NCI-H524 (cell line): ENCODE measurements around the gene MADCAM1.

Experiments used
- DNase-seq, 2 experiments: peaks; one replicate each; lab custom pipeline; 2025; lab: John Stamatoyannopoulos, UW

MADCAM1 gene

DNA sequence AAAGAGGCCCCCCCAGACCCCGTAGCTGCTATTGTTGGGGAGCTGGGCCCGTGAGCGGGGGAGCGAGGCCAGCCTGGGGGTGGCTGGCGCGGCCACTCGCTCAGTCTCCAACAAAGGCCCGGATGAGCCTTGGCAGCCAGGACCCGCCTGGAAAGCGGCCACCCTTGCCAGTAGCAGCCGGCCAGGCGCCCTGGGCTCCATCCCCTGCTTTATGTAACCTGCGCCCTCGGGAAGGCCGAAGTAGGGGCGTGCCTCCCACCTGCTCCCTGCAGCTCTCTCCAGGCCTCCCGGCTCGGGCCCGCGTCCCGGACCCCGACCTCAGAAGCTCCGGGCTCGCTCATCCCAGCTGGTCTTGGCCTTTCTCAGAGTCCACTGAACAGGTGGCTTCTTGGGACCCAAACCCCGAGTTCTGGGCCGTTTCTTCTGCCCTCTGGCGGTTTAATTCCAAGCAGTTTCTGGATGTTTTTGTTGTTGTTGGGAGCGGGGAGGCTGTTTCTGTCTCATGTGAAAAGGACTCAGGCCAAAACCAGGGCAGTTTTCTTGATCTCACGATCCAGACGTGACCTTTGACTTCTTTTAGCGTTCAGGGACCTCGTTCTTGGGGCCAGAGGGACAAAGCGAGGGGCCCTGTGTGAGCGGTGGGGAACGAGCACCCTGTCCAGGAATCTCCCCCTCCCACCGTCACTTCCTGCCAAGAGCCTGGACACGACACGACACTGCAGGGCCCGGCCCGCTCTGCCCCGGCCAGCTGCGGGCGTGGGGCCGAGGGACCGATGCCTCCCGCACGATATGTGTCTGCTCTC lies 36.5 kb downstream of the MADCAM1 start:
- DNase-seq = peak; percentile 64 to 74

GRCh38 chr19:533364-534058 lies 37.2 kb downstream of the MADCAM1 start:
- peak in 1 of 2 experiments; percentile 44 for DNase-seq

DNA sequence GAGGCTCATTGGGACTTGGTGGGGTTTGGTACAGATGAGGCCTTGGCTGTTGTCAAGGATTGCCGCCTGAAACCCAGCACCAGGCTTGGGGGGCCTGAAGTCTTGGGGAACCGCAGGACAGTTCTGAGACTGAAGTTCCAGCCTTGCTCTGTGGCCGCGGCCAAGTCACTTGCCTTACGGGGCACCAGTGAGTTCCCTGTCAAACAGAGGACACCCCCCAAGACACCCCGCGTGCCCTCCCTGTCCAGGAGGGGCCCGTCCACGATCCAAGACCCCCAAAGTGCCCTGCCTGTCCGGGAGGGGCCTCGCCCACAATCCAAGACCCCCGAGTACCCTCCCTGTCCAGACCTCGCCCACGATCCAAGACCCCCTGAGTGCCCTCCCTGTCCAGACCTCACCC lies 37.8 kb downstream of the MADCAM1 start:
- DNase-seq = no peak

GRCh38 chr19:535017-535835 lies 38.9 kb downstream of the MADCAM1 start:
- no peak for DNase-seq

- DNase-seq = no peak
Observed at GRCh38 chr19:536031-536880, 40.0 kb downstream of the MADCAM1 start.

GRCh38 chr19:536881-537404 lies 40.7 kb downstream of the MADCAM1 start:
- no peak for DNase-seq

DNA sequence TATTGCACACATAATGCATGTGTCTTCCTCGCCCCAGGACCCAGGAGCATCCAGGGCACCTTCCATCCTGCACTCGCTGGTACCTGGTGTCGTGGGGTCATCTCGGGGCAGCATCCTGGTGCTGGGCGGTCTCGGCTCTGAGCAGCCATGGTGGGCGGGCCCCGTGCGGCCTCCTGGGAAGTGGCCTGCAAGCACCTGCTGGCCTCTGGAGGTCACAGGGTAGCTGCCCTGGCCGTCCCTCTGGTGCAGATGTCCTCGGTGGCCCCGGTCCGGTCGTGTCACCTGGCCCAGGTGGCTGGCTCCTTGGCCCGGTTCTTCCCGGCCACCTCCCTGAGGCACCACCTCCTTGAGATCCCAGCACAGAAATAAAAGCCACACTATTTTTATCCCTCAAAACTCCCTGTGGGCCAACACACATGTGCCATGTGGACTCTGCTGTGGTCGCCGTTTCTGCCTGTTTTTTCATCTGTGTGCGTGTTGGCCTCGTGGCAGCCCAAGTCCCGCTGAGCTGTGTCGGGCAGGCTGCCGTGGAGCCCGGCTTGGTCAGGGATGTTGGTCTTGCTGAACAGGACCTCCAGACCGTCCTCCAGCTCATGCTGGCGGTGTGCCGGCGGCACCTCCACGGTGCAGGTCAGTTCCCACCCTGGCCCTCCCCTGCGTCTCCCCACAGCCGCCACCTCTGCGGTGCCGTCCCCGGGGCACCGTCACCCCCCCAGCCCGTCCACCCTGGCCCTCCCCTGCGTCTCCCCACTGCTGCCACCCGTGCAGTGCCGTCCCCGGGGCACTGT lies 42.5 kb downstream of the MADCAM1 start:
- DNase-seq = no peak

DNA sequence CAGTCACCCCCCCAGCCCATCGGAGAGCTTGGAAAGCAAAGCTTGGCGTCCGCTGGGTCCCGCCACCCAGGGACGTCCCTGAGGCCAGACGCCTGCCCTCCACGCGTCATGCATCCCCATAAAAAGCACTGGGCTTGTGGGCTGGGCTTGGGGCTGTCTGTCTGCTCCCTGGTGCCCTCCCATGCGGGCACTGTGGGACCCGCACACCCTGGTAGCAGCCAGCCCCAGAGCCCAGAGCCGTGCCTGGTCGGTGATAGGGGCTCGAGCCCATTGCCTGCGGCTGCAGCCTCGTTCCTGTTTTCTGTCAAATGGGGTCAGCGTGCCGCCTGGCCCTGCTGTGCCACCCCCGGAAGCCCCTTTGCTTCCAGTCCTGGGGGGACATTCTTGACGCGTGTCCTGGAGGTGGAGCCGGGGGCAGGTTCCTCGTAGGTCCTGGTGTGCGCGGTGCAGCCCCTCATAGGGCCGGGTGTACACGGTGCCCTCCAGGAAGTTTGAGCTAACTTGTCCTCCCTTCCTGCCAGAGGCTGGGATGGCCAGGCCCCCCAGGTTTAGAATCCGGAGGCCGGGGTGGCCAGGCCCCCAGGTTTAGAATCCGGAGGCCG lies 43.2 kb downstream of the MADCAM1 start:
- DNase-seq = no peak

DNA sequence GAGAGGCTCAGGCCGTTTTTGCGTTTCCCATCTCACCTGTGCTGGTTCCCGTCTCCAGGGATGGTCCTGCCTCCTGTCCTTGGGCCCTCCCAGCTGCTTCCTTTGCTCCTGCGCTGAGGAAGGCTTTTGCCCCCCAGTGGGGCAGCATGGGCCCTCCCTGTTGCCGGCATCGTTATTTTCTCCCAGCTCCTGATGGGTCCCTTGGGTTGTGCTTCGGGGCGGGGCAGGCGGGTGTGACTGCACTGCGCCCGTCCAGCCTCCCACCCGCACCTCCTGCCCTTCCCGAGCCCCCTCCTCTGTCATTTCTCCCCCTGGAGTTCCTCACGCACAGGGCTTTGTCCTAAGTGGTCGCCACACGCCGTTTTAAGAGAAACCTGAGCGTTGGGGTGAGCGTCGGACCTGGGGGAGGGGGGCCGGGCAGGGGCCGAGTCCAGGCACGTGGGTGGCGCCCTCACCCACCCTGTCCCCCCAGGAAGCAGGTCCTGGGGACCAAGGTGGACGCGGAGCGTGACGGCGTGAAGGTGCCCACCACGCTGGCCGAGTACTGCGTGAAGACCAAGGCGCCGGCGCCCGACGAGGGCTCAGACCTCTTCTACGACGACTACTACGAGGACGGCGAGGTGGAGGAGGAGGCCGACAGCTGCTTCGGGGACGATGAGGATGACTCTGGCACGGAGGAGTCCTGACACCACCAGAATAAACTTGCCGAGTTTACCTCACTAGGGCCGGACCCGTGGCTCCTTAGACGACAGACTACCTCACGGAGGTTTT lies 44.8 kb downstream of the MADCAM1 start:
- DNase-seq = no peak

GRCh38 chr19:541699-542098 lies 45.4 kb downstream of the MADCAM1 start:
- no peak for DNase-seq

DNA sequence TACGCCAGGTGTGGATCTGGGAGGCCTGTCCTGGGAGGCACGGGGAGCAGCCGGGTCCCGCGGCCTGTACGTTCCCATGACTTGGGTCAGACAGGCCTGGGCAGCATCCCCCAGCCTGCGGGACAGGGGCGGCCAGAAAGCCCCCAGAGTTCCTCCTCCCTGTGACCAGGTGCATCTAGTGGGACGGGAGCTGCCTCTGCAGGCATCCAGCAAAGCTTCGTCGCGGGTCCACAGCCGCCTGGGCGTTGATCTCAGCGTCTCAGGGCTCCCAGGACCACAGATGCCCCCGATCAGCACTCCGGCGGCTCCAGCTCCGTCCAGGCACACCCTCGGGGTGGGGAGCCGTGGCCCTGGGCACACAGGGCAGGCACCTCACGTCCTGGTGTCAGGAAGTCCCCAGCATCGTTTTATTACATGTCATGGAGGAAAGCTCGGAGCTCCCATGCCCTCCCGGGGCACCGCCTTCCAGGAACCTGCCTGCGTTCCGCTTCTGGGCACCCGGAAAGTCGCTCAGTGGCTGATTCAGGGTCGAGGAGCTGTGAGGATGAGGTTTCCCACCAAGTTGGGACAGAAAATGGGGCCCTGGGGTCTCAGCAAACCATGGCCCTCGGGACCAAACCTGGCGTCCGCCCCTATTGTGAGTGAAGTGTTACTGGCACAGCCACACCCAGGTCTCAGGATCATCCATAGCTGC lies 46.0 kb downstream of the MADCAM1 start:
- DNase-seq = no peak

DNA sequence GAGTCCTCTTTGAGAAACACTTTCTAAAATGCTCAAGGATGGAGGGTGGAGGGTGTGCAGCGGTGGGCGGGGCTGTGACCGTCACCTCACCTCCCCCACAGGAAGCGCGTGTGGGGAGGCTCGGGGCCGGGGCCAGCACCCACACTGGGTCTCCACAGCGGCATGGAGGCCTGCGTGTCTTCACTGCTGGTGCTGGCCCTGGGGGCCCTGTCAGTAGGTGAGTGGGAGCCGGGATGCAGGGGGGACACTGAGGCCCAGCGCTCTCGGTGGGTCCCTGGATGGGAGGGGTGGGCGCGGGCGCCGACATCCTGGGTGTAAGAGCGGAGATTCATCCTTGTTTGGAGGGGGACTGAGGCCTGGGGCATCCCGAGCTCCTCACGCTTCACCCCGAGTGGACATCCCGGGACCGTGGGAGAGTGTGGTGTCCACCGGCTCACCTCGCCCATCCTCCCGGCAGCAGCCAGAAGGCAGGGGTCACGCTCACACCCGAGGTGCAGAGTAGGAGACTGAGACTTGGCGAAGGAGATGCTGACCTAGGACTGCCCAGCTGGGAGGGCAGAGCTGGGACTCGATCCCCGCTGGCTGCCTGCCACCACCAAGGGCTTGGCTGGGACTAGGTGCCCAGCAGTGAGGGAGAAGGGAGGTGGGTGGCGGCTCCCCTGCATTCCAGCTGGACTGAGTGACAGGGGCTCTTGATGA lies 47.8 kb downstream of the MADCAM1 start, which contains the start of gene GZMM:
Gene GZMM, plus strand, starts transcription at position 144 of the 699 bp plus-strand sequence. Its CDS starts 19 bp downstream, at position 163.
- DNase-seq = no peak

DNA sequence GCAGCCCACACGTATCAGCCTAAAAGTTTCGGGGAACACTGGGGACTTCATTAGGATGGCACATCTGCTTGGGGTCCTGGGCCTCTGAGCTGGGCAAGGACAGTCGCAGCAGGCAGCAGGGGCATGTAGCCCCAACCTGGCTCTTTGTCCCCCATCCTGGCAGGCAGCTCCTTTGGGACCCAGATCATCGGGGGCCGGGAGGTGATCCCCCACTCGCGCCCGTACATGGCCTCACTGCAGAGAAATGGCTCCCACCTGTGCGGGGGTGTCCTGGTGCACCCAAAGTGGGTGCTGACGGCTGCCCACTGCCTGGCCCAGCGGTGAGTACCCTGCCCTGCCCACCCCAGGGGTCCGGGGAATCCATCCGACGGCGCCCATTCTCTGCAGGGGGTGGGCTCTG lies 50.8 kb downstream of the MADCAM1 start:
- DNase-seq = no peak

GRCh38 chr19:547836-548720 lies 51.8 kb downstream of the MADCAM1 start:
- no peak for DNase-seq

- no peak for DNase-seq
Observed at GRCh38 chr19:548886-549830, 52.9 kb downstream of the MADCAM1 start.

DNA sequence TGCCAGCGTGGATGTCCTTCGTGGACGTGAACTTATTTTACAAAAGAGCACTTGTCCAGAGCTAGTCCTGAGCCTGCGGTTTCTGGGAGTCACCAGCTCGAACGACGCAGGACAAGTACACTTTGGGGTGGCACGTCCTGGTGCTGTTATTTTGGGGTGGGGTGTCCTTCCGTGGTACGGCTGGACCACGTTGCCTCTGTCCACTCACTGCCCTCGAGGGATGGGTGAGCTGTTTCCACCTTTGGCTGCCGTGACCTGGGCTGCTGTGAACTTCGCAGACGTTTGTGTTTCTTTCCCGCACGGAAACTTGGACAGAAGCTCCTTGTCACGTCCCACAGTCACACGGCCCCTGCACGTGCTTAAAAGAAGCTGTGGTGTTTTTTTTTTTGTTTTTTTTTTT lies 58.5 kb downstream of the MADCAM1 start:
- DNase-seq = no peak
